Stomach (tissue), 9 donors: ENCODE data around the gene OCA2. TPM values are rescaled to one million over a fixed set of nuclear protein-coding genes. Genes with fewer than 3 reads are reported as not detected.

ENCODE experiments used
- DNase-seq, 2 donors: peaks; one replicate each; pipeline versions ENCODE4 v3.0.0 to v3.0.0-alpha.2; 2013 to 2019
- H3K27ac ChIP-seq, 5 donors: fragments of 200-600 bp in 4 of 5; sonication (generic) in 4 of 5; one replicate each; pipeline ENCODE4 v1.5.1; 2013 to 2019; ENCODE audit warnings: mild to moderate bottlenecking in 1 of 5, moderate library complexity in 1 of 5
- H3K27me3 ChIP-seq, 3 donors: fragments of 200-600 bp; sonication (generic); one replicate each; pipeline ENCODE4 v1.5.1; 2017 to 2019; ENCODE audit warnings: mixed run types in 1 of 3
- H3K36me3 ChIP-seq, 4 donors: fragments of 200-600 bp; sonication (generic); 1 replicate in 3 of 4; 2 replicates in 1 of 4; pipeline ENCODE4 v1.5.1; 2016 to 2019
- H3K4me1 ChIP-seq, 4 donors: fragments of 200-600 bp; sonication (generic); one replicate each; pipeline ENCODE4 v1.5.1; 2016 to 2019
- H3K4me3 ChIP-seq, 4 donors: fragments of 200-600 bp; sonication (generic) in 3 of 4; one replicate each; pipeline ENCODE4 v1.5.1; 2016 to 2019; ENCODE audit warnings: mild to moderate bottlenecking in 1 of 4
- H3K9me3 ChIP-seq, 4 donors: fragments of 200-600 bp; sonication (generic); one replicate each; pipeline ENCODE4 v1.5.1; 2016 to 2019
- EP300 ChIP-seq: sonication (generic); formaldehyde crosslinking; IDR thresholded peaks from one replicate; pipeline ENCODE4 v1.6.1; 2017; ENCODE audit warnings: antibody characterized with exemption
- POLR2A ChIP-seq, 4 donors: fragments of 450-650 bp; IDR thresholded peaks; one replicate each; pipeline ENCODE4 v1.6.1; 2016; ENCODE audit warnings: antibody characterized with exemption in 4 of 4, control low read depth in 2 of 4, mild to moderate bottlenecking in 1 of 4, moderate library complexity in 1 of 4
- POLR2AphosphoS5 ChIP-seq, 3 donors: sonication (generic); formaldehyde crosslinking; IDR thresholded peaks; one replicate each; pipeline ENCODE4 v1.6.1; 2016; ENCODE audit warnings: antibody characterized with exemption in 3 of 3
- WGBS, 5 donors: extraction: QIAGEN DNeasy Blood & Tissue Kit in 3 of 5; methylation state at CpG; one replicate each; pipeline versions ENCODE4 v1.1.5 to v1.1.7; 2013 to 2018; 5-methylcytosine and 5-hydroxymethylcytosine counted together
- intact Hi-C: fragments of 100-400 bp; cut with DNase I; formaldehyde crosslinking; loops from one replicate; pipeline ENCODE4 v1.15.1; 2023; ENCODE audit warnings: low total_unique reads
- polyA plus RNA-seq, 3 donors: library from polyadenylated mRNA; stranded (reverse); fragments of 200-250 nt; gene quantifications; one replicate each; pipeline ENCODE4 v1.2.3, GENCODE V29; 2013
- total RNA-seq, 5 donors: library from RNA; depleted of rRNA; stranded (reverse); fragments of >200 nt; gene quantifications; one replicate each; pipeline versions ENCODE4 v1.1.0 to v1.2.3, GENCODE V29; 2014 to 2016
- TF ChIP-seq, protein P1 (sequence below), 7 experiments: fragments of 450-650 bp in 4 of 7; fragments of 200-600 bp in 3 of 7; sonication (generic) in 3 of 7; IDR thresholded peaks; one replicate each; pipeline ENCODE4 v1.5.1; 2016 to 2019; ENCODE audit warnings: antibody characterized with exemption in 7 of 7, control low read depth in 2 of 7, mild to moderate bottlenecking in 1 of 7
- donor health status: healthy with polysubstance abuse.
- donor health status: Bipolar disorder and iron deficiency.
- donor health status: healthy.

The OCA2 gene
- total and polyA plus RNA-seq, 8 donors, result 0.12 to 0.89 (median 0.65) TPM; not detected in 4

DNA sequence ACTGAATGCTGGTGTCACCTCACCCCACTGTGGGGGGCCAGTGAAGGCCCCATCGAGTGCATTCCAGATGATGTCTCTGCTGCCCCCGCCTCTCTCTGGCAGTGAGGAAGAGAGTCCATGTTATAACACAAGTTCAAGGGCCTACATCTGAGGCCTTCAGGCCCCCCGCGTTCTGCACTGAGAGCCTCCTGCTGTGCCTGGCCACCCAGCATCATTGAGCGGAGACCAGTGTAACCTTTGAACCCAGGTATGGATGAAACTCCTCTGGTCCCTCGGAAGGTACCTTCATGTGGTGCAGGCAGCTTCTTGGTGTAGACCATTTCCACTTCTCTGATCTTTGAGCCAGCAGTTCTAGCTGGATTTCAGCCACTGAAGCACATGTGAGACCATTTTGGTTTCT, 324.9 kb downstream of the OCA2 start:
- TF ChIP-seq POLR2AphosphoS5 (IDR thresholded peaks at IDR 0.05), result no peak
- no peak for TF ChIP-seq EP300
- no peak for TF ChIP-seq POLR2A (IDR thresholded peaks at IDR 0.05)
- TF ChIP-seq, protein P1, sequence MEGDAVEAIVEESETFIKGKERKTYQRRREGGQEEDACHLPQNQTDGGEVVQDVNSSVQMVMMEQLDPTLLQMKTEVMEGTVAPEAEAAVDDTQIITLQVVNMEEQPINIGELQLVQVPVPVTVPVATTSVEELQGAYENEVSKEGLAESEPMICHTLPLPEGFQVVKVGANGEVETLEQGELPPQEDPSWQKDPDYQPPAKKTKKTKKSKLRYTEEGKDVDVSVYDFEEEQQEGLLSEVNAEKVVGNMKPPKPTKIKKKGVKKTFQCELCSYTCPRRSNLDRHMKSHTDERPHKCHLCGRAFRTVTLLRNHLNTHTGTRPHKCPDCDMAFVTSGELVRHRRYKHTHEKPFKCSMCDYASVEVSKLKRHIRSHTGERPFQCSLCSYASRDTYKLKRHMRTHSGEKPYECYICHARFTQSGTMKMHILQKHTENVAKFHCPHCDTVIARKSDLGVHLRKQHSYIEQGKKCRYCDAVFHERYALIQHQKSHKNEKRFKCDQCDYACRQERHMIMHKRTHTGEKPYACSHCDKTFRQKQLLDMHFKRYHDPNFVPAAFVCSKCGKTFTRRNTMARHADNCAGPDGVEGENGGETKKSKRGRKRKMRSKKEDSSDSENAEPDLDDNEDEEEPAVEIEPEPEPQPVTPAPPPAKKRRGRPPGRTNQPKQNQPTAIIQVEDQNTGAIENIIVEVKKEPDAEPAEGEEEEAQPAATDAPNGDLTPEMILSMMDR (IDR thresholded peaks at IDR 0.05), result no peak
- Histone ChIP-seq H3K36me3 (no peaks in the 10 kb centered on the region), H3K27ac (no peak overlapping the region), H3K4me1 (no peaks in the 10 kb centered on the region), H3K4me3 (no peak overlapping the region), H3K27me3 (no peaks in the 10 kb centered on the region), H3K9me3 (peaks cover 0 to 46% (median 19%) of the 10 kb centered on the region in 4 donors)
- DNase-seq, result no peak
- intact Hi-C loops, result no loop called here
- 92 to 94% (median 92%) methylated on average over 6 of the region's 6 CpGs for WGBS, 5 donors

DNA sequence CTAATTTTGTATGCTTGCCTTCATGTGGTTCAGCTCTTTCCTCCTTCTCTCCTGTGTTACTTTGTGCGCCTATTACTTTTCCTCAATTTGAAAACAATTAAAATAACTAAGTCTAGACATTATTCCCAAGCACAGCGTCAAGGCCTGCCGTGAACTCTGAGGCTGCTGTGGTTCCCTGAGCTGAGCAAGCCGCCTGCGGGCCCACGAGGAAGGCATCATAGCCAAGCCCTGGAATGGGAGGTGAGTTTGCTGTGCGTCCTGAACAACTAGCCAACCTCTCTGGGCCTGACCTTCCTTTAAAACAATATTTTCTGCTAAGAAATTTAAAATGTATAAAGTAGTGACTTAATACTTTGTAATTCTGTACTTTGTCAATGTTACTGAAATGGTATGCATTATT, 327.2 kb downstream of the OCA2 start:
- WGBS, 5 donors, result 82 to 94% (median 92%) methylated on average over 7 of the region's 7 CpGs
- no peaks in the 10 kb centered on the region for H3K4me1 ChIP-seq
- H3K4me3 ChIP-seq, result no peak overlapping the region
- intact Hi-C loops, result no loop called here
- DNase-seq, result no peak
- peaks cover 0 to 61% (median 32%) of the 10 kb centered on the region in 4 donors for H3K9me3 ChIP-seq
- no peaks in the 10 kb centered on the region for H3K36me3 ChIP-seq
- H3K27me3 ChIP-seq, result no peaks in the 10 kb centered on the region
- TF ChIP-seq, protein P1 (IDR thresholded peaks at IDR 0.05), result no peak
- no peak for TF ChIP-seq EP300
- TF ChIP-seq POLR2AphosphoS5 (IDR thresholded peaks at IDR 0.05), result no peak
- TF ChIP-seq POLR2A (IDR thresholded peaks at IDR 0.05), result no peak
- H3K27ac ChIP-seq, result no peak overlapping the region

DNA sequence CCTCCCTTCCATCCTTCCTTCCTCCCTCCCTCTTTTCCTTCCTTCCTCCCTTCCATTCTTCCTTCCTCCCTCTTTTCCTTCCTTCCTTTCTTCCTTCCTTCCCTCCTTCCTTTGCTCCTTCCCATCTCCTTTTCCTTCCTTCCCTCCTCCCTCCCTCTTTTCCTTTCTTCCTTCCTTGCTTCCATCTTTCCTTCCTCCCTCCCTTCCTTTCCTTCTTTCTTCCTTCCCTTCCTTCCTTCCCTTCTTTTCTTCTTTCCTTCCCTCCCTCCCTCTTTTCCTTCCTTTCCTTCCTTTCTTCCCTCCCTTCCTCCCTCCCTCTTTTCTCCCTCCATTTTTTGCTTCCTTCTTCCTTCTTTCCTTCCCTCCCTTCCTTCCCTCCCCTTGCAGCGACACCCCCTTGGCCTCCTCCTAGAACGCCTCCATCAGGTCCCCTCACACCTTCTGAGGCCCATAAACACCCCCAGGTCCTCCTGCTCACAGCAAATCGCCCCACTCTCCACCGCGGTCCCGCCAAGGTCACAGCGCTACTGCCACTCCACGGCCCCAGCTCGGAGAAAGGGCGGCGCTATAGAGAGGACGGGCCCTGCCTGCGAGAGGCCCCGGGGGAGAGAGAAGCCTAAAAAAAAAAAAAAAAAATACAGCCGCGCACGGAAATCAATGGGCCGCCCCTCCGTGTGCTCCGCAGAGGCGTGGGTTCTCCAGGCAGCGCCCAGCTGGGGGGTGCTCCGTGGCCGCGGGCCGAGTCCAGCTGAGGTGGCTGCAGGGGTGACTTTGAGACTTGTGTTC, 328.2 kb downstream of the OCA2 start:
- H3K36me3 ChIP-seq, result no peaks in the 10 kb centered on the region
- peaks cover 0 to 59% (median 38%) of the 10 kb centered on the region in 4 donors for H3K9me3 ChIP-seq
- WGBS, 5 donors, result 93 to 98% (median 95%) methylated on average over 26 of the region's 26 CpGs
- intact Hi-C loops, result no loop called here
- no peak overlapping the region for H3K27ac ChIP-seq
- DNase-seq, result no peak
- H3K27me3 ChIP-seq, result no peaks in the 10 kb centered on the region
- TF ChIP-seq POLR2AphosphoS5 (IDR thresholded peaks at IDR 0.05) (no peak), POLR2A (IDR thresholded peaks at IDR 0.05) (no peak), EP300 (no peak)
- TF ChIP-seq, protein P1 (IDR thresholded peaks at IDR 0.05), result no peak
- H3K4me1 ChIP-seq, result no peaks in the 10 kb centered on the region
- H3K4me3 ChIP-seq, result no peak overlapping the region

DNA sequence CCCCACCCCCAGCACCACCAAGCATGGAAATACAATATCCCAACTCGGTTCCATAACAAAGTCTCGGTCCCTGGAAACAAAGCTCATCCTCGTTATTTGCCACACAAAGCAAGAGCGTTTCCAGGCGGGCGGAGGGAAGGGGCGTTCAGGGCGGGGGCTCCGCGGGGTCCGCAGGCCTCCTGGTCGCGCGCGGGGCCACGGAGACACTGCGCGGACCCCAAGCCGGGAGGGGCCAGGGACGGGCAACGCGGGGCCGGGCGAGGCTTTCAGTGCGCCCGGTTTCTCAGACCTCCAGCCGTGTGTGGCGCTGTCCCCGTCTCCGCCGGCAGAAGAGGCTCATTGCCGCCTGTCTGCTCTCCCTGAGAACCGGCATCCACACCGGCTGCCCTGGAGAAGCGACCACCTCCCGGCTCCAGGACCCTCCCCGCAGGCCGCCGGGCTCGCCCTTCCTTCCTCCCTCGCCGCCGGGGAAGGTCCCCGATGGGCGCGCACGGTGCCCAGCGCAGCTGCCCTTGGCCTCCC, 329.0 kb downstream of the OCA2 start:
- Histone ChIP-seq H3K4me3 (no peak overlapping the region), H3K9me3 (peaks cover 0 to 53% (median 38%) of the 10 kb centered on the region in 4 donors), H3K4me1 (no peaks in the 10 kb centered on the region), H3K27me3 (no peaks in the 10 kb centered on the region), H3K27ac (no peak overlapping the region), H3K36me3 (no peaks in the 10 kb centered on the region)
- TF ChIP-seq, protein P1 (IDR thresholded peaks at IDR 0.05), result no peak
- TF ChIP-seq POLR2A (IDR thresholded peaks at IDR 0.05), result no peak
- no peak for TF ChIP-seq EP300
- no peak for DNase-seq
- WGBS, 5 donors, result 81 to 93% (median 88%) methylated on average over 37 to 48 of the region's 48 CpGs
- intact Hi-C loops, result no loop called here
